GM21619 (cell line): Measurements from ENCODE around the gene TSHZ2.

ENCODE experiments used
- ATAC-seq: cut with Tn5 transposase; IDR thresholded peaks from one replicate; pipeline ENCODE4 v1.9.1; 2021; ENCODE audit not compliant: unreplicated experiment

The TSHZ2 gene

GRCh38 chr20:52996130-52996529 is 24.0 kb downstream of the TSHZ2 start:
- no peak for ATAC-seq

- no peak for ATAC-seq
Observed at GRCh38 chr20:52996658-52997057, 24.5 kb downstream of the TSHZ2 start.

GRCh38 chr20:52998268-52998667 is 26.1 kb downstream of the TSHZ2 start:
- ATAC-seq = no peak

- no peak for ATAC-seq
Observed at GRCh38 chr20:52999040-52999439, 26.9 kb downstream of the TSHZ2 start.

DNA sequence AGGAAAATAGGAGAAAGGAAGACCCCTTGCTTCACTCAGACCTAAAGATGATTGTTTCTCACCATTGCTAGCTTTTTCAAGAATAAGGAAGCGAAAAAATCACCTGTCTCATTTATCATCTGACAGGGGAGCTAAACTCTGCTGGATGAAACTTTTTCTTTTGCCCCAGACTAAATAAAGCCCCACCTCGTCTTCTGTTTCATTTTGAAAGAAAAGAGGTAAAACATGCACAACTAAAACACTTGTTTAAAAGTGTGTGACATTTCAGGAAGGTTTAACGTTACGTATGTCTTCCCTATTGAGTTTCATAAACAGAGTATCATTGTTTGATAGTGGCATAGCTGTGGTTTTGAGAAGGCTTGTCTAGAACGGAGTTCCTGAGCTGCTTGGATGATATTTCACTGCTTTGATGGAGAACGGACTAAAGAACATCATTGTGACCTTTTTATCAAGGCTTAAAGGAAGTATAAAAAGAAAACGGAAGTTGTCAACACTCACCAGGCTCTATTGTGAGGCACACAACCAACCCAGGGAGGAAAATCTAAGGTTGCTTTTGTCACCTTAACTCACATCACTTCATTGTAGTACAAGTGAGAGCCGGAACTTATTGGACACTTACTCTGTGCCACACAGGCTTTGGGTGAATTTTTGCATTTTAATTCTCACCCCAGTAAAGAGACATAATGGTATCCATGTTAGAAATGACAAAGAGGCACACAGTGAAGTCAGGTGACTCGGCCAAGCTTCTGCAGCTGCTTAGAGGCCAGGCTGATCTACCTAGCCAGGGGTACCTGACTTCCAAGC is 29.5 kb downstream of the TSHZ2 start:
- peak; percentile 55 for ATAC-seq

DNA sequence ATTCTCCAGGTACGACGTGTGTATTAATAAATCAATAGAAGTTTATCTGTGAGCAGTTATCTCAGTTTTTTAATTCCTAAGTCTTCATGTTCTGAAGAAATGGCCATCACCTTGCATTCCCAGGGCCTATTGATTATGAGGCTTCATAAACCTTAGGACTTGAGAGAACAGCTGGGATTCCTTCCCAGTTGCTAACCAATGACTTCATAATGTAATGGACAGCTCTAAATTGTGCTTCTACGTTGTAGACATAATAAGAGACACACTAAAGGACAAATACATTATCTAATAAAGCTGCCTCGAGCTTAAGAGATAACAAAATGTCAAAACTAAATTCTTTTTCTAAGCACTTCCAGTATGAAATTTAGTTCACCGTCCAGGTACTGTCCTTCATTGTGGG is 30.6 kb downstream of the TSHZ2 start:
- no peak for ATAC-seq

DNA sequence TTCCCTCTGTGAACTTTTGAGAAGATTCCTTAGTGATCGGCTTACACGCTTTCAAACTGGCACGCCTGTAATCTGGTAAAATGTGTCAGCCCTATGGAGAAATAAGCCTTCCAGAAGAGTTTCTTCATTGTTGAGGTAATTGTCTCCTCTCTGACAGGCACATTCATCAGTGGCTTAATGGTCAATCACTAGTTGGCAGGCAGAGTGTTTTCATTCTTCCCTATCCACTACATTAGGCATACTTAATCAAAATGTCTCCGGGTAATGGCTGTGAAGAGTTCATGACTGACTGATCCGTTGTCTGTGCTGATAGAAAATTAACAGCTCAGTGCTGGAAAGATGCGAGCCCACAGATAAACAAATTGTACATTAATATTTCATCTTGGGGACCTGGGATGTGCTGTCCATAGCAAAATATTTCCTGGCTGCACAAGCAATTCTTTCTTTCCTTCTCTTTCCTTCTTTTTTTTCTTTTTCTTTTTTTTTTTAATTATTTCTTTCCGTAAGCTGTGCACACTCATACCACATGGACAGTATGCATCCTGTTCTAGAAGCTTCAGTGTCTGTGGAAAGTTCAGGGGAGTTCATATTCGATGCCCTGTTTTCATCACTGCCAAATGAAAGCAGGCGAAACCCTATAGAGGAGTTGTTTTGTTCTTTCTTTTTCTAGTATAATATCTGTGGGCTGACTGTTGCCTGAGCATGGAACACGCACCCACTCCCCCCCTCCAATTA is 31.4 kb downstream of the TSHZ2 start:
- no peak for ATAC-seq

GRCh38 chr20:53004267-53004813 is 32.2 kb downstream of the TSHZ2 start:
- ATAC-seq = no peak

DNA sequence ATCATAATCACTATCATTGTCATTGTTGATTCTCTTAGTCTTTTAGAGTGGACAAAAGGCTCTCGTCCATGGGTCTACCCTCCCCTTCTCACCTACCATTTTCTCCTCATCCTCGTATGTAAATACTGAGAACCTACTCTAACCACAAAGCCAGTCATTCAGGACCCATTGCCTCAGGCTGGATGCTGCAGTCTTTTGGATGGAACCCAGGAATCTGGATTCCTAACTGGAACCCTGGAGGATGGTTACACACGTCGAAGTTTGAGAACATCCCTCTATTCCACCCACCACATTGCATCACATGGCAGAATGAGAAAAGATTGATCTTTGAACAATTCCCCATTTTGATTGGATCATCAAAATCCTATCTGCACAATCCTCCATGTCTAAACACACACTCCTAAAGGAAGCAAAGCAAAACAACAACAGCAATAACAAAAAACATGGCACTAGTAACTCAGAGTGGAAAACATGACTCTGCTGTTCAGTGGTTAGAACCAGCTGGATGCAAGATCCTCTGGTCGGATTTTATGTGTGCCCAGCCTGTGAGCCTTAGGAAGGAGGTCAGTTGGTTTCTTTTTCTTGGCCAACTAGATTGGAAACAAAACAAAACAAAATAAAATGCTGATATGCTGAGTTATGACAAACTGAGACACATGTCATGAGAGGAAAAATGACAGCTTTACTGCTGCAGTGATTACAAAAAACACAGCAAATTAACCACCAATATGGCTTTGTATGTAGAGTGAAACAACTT is 38.0 kb downstream of the TSHZ2 start:
- ATAC-seq = no peak

DNA sequence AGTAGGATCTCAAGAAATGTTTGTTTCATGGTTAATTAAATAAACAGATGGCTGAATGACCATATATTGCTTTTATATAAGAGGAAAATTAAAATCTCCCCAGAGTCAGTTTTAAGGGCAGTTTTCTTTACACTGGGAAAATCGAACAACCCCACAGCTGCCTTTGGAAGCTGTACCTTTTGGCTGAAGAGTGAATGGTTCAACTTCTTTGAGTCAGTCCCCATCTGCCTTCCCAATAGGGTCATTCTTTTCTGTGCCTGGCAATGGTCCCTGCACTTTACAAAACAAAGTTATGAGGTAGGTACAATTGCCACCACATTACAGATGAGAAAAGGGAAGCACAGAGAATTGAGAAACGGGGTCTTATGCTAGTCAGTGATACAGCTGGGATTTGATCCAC is 39.5 kb downstream of the TSHZ2 start:
- no peak for ATAC-seq

- ATAC-seq = no peak
Observed at GRCh38 chr20:53013183-53013582, 41.0 kb downstream of the TSHZ2 start.

DNA sequence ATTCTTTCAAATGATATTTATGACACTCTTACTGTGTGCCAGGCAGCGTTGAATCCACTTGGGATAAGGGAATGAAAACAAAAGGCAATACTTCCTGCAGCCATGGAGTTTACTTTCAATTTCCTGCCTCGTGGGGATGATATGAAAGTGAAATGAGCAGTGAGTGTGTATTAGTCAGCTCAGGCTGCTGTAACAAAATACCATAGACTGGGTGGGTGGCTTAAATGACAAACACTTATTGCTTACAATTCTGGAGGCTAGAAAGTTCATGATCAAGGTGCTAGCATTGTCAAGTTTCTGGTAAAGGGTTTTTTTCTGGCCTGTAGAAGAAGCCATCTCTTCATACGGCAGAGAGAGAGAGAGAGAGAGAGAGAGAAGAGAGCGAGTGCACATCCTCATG is 41.7 kb downstream of the TSHZ2 start:
- ATAC-seq = no peak

GRCh38 chr20:53016071-53016470 is 43.9 kb downstream of the TSHZ2 start:
- no peak for ATAC-seq

DNA sequence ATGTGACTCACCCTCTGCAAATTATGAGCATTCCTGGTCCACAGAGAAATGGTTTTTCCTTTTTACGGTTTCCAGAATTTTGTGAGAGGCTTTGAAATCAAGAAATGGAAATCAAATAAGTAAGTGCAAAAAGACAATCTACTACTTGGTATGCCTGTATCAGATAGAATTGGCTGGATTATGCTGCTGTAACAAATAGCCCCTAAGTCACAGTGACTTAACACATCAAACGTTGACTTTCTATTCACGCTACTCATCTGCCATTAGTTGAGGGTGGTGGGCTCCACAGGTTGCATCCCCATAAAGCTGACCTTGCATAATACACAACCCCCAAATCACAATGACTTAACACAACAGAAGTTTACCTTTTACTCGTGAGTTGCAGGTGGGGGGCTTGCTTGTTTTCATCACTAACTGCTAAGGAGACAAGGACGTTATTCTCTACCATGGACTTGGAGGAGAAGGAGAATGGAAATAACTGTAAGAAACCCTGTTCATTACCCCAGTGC is 44.4 kb downstream of the TSHZ2 start:
- no peak for ATAC-seq

DNA sequence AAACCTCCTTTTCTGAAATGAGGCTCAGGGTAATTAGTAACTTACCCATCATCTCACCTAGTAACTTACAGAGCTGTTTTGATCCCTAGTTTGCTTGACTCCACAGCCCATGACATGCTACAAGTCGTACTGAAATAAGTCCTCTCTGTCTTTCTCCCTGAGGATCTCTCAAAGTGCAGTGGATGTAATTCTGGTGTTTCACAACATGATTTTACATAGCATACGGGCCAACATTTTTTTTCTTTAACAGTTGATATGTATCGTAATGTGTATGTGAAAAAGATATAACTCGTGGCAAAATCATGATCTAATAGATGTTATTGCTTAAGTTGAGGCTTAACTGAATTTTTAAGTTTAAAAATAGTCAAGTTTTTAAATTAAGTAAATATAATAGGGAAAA is 45.0 kb downstream of the TSHZ2 start:
- no peak for ATAC-seq

- ATAC-seq = no peak
Observed at GRCh38 chr20:53019464-53019863, 47.3 kb downstream of the TSHZ2 start.

- ATAC-seq = no peak
Observed at GRCh38 chr20:53020376-53020775, 48.2 kb downstream of the TSHZ2 start.

GRCh38 chr20:53020834-53021233 is 48.7 kb downstream of the TSHZ2 start:
- ATAC-seq = no peak

GRCh38 chr20:53021934-53022333 is 49.8 kb downstream of the TSHZ2 start:
- no peak for ATAC-seq

- no peak for ATAC-seq
Observed at GRCh38 chr20:53023732-53024520, 51.8 kb downstream of the TSHZ2 start.
